ENCODE measurements around the gene PNPT1.
"Not testable (repeated sequence)": the region's sequence is repeated elsewhere in the genome, so short reads cannot be mapped to it uniquely, and the experiment has no call there.

The PNPT1 gene

DNA sequence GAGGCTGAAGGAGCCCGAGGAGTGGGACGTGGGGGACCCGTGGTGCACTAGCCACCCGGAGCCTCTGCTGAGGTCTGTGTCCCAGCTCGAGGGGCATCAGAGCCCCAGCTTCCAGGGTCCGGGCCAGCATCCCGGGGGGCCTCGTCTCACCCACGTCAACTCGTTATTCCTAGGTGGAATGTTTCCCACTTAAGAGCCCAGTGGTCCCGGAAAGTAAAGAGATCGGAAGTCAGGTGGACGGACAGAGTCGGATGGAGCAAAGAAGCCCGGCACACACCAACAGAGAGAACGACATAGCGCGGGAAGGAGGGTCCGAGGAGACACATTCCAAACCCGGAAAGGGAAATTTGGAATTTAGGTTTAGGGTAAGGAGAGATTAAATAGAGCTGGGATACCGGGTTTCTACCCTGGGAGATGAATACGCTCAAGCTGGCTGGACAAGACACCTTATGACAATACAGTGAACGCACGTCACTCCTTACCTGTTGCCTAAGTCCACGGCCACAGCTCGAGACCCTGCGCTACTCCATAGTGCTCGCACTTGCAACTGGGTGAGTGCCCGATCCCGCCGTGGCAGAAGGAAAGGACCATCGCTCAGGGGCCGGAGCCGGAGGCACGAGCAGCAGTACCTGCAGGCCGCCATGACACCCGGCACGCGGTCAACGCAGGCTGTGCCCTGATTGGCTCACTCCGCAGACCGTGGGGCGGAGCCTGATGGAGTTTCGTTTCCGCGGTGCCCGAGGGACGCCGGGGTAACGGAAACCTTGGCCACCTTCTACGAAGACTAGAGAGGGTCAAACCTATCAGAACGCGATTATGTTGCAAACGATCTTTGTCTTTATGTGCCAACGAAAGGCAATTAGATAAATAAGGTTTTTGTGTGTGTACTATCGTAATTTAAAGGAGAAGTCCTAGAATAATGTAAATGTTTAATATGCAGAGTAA is at the start of gene PNPT1:
TSS of gene PNPT1 (minus strand) at position 664 of the 945 bp plus-strand sequence. CDS start at position 643, 21 bp downstream.
- H3K4me3 ChIP-seq (ENCODE audit: low read depth, low read length), result peak within 1 kb of the TSS; percentile 96

DNA sequence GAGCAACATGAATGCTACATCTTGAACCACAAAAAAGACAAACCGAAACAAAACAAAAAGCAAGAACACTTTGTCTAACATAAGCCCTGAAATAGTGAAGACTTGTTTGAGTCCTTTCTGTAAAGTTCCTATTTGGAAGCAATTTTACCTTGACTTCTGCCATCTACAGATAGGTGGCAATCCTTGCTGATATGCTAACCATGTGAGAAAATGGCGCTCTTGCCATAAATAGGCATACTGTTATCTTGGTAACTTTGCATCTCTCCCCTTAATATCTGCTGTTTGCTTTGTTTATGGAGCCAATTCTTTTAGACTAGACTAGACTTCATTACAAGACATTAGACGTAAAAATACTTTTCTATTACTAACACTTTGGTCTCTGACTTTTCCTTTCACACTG is 49.4 kb upstream of the PNPT1 start:
- DNase-seq (ENCODE audit: low read depth), result no peak
- H3K4me3 ChIP-seq (ENCODE audit: low read depth, low read length), result no peak overlapping the region

More for the DNA sequence above, at the start of gene PNPT1:
- DNase-seq (ENCODE audit: low read depth), result peak; percentile 81

DNA sequence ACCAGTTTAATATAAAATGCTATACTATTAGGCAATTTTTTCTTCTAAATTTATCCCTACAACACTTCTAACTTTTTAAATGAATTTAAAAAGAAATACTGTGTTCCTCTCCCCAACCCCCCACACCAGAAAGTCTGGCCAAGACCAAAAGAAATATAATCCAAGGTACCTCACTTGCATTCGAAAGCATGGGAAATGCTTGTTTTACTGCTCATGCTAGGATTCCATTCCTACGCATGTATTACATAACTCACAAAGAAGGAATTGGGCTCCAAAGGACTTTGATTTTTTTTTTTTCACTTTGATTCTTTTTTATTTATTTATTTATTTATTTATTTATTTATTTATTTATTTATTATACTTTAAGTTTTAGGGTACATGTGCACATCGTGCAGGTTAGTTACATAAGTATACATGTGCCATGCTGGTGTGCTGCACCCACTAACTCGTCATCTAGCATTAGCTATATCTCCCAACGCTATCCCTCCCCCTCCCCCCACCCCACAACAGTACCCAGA is 42.4 kb upstream of the PNPT1 start:
- H3K4me3 ChIP-seq (ENCODE audit: low read depth, low read length); DNase-seq (ENCODE audit: low read depth): not testable (repeated sequence)

DNA sequence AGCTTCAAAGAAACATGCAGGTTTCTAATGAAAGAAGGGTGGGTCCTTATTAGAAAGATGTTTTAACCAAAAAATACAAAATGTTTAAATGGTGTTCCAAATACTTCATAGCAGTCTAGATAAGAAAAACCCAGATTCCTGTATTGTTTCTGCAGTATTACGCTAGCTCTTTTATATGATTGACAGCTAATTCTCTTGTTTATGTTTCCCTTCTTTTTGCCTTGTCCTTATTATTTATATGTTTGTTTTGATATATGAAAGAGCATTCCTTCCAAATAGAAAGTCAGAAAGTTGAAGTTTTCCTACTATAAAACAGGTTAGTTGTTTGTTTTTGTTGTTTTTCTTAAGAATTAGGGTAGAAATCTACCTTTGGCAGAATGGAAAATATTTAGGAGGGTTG is 41.1 kb upstream of the PNPT1 start:
- no peak for DNase-seq (ENCODE audit: low read depth)
- H3K4me3 ChIP-seq (ENCODE audit: low read depth, low read length), result no peak overlapping the region

DNA sequence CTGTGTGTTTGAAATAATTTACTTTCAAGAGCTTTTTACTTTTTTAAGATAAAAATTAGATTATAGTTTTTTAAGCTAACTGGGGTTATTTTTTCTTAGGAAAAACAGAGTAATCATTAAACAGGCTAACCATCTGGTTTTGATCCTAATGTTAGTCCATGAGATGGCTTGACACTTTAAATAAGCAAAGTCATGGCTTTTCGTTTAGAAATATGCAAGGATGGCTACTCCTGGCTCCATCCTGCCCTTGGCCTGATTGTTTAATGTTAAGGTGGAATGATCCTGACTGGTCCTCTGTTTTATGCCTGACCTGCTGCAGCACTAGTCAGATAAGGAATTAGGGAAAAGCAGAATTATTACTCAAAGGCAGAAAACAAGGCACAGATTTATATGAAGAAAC is 39.7 kb upstream of the PNPT1 start:
- no peak overlapping the region for H3K4me3 ChIP-seq (ENCODE audit: low read depth, low read length)
- no peak for DNase-seq (ENCODE audit: low read depth)

DNA sequence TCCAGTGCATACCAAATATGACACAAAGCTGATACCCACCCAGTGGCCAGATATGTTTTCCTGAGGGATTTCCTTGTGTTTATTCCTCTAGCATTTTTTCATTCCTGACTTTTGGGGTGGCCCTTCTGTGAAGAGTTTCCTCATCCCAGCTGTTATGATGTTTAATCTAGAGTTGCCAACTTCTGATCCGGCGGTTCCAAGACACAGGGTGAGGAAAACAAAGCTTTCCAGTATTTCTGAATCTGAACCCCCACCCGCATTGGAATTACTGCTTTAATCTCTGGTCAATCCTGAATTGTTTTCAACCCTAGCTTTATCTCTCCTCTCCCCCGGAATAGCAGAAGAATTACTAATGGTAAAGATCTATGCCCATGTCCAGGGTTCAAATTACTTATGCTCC is 39.2 kb upstream of the PNPT1 start:
- no peak overlapping the region for H3K4me3 ChIP-seq (ENCODE audit: low read depth, low read length)
- DNase-seq (ENCODE audit: low read depth), result no peak

DNA sequence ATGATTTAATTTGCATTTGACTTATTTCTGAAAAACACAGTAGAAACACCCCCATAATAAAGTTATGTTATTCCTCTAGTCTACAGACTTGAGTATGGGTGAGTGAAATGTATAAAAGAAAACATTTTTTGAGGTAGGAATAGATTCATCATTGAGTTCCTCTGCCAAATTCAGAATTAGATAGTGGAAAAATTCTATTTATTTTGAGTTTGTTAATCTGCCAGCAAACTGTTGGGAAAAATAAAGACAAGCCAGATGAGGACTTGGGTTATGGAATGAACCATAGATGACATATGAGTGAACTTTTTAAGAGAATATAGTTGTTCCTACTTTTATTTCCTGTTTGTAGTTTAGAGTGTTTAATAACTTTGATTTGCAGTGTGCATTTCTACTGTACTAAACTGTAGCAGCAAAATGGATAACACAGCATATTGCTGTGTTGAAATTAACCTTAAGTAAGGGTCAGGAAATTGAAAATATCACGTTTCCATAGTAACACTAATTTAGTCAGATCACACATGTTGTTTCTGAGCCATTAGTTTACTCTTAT is 35.6 kb upstream of the PNPT1 start:
- no peak overlapping the region for H3K4me3 ChIP-seq (ENCODE audit: low read depth, low read length)
- DNase-seq (ENCODE audit: low read depth), result no peak

DNA sequence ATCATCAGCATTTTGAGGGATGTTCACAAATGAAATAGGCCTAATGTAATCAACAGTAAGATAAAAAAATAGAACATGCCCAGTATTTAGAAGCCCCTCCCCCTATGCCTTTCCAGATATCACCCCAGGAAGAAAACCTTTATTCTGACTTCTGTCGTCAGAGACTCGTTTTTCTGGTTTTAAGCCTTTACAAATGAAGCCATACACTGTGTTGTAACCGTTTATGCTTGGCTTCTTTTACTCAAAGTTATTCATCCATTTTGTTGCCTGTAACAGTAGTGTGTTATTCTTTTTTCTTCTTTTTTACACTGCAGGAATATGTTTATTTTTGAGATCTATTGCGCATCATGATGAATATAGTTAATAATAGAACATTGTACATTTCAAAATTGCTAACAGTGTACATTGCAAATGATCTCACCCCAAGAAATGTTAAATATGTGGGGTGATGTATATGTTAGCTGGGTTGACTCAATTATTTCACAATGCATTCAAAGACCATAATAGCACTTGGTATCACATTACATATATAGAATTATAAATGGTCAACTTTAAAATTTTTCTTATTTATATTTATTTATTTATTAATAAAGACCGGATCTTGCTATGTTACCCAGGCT is 28.1 kb upstream of the PNPT1 start:
- DNase-seq (ENCODE audit: low read depth), result peak; percentile 13
- no peak overlapping the region for H3K4me3 ChIP-seq (ENCODE audit: low read depth, low read length)

DNA sequence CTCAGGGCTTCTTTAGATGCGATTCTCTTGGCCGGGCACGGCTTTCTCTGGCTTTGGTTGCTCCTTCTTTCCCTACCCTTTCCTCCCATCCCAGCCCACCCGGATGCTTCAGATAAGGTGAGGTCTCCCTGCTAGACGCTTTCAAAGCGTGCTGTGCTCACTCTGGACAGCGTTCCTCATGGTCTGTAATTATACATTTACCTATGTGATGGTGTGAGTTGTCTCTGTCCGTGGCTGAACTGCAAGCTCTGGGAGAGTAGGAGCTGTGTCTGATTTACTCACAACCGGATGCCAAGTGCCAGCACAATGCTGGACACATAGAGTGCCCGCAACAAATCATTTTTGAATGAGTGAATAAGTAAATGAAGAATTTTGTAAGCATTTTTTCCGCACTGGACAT is 26.8 kb upstream of the PNPT1 start:
- no peak overlapping the region for H3K4me3 ChIP-seq (ENCODE audit: low read depth, low read length)
- DNase-seq (ENCODE audit: low read depth), result no peak

DNA sequence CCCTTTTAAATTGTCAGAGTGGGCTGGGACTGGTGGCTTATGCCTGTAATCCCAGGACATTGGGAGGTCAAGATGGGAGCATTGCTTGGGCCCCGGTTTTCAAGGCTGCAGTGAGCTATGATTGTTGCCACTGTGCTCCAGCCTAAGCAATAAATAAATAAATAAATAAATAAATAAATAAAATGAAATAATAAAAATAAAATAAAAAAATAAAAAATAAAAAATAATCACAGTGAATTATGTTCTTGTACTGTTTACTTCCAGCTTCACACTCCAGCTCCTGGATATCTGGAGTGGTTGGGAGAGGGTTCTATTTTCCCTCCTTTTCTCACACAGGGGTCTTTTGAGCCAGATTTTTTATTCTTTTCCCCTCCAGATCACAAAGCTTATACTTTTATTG is 26.2 kb upstream of the PNPT1 start:
- H3K4me3 ChIP-seq (ENCODE audit: low read depth, low read length), result no peak overlapping the region
- no peak for DNase-seq (ENCODE audit: low read depth)

DNA sequence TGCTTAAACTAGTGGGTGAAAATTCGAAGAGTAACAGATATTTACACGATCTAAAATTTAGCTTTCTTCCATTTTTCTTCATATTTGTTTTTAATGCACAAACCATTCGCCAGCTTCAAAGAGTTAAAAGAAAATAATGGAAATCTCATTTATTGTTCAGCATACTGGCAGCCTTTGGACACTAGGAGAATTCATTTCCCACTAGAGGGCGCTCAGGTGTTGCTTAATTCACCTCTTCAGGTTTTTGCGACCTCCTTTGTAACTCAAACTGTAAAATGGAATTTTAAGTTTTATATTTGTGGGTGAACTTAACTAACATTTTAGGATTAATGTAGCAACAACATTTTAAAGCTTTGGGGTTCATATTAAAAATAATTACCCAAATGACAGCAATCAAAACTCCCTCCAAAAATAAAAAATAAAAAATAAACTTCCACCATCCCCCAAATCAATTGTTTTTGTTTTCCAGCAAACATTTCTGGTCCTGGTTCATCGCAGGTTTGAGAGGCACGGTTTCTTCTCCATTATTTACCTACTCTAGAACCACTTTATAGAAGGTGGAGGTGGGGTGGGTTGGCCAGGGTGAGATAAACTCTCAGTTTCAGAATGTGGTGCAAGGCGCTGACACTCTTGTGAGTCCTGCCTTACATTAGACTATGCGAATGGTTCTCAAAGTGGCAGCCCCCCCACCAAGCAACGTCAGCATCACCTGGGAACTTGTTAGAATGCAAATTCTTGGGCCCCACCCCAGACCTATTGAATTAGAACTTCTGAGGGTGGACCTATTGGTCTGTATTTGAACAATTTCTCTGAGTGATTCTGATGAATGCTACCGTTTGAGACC is 24.7 kb upstream of the PNPT1 start:
- DNase-seq (ENCODE audit: low read depth), result peak; percentile 21
- H3K4me3 ChIP-seq (ENCODE audit: low read depth, low read length), result no peak overlapping the region

DNA sequence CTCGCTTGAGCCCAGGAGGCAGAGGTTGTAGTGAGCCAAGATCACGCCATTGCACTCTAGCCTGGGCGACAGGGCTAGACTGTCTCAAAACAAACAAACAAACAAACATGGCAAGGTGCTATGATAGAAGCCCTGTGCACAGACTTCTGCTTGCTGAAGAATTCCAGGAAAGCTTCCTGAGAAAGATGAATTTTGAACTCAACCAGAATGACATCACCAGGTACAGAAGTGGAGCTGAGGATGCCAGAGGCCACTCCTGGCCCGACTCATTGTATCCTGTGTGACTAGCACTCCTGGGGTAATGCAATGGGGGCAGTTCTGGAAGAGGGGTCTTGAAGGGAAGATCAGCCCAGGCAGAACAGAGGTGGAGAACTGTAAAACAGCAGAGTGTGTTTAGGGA is 22.0 kb upstream of the PNPT1 start:
- no peak overlapping the region for H3K4me3 ChIP-seq (ENCODE audit: low read depth, low read length)

DNA sequence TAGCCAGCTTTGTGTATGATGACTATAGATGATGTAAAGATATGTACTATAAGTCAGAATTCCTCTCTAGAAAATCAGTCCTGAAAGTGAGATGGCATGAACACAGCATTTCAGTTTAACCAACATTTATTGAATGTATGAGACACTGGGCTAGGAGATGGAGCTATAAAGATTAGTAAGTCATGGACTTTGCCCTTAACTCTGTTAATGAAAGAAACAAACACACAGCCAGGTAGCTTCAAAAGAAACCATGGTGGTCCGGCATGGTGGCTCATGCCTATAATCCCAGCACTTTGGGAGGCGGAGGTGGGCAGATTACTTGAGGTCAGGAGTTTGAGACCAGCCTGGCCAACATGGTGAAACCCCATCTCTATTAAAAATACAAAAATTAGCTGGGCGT is 21.5 kb upstream of the PNPT1 start:
- DNase-seq (ENCODE audit: low read depth); H3K4me3 ChIP-seq (ENCODE audit: low read depth, low read length): not testable (repeated sequence)

More for the DNA sequence above, 22.0 kb upstream of the PNPT1 start:
- no peak for DNase-seq (ENCODE audit: low read depth)

DNA sequence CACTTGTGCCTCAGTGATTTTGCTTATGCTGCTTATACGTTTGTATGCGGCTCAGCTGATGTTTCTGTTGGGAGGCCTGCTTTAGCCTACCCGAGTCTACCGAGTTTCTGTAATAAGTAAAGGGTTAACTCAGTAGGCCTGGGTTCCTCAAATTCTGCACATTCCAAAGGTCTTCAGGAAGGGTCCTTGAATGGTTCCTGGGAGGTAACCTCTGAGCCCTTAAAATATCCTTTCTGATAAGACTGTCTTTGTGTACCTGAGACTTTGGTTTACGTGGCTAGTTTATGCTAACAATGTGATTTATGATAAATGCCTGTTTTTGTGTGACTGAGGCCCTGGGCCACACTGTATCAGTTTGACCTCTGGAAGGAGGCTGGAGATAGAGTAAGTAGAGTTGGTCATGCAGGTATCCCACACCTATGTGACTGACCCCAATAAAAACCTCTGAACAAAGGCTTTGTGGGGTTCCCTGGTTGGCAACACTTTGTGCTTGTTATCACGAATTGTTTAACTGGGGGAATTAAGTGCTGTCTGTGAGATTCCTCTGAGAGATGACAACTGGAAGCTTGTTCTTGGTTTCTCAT is 18.9 kb upstream of the PNPT1 start:
- no peak for DNase-seq (ENCODE audit: low read depth)
- H3K4me3 ChIP-seq (ENCODE audit: low read depth, low read length), result no peak overlapping the region

DNA sequence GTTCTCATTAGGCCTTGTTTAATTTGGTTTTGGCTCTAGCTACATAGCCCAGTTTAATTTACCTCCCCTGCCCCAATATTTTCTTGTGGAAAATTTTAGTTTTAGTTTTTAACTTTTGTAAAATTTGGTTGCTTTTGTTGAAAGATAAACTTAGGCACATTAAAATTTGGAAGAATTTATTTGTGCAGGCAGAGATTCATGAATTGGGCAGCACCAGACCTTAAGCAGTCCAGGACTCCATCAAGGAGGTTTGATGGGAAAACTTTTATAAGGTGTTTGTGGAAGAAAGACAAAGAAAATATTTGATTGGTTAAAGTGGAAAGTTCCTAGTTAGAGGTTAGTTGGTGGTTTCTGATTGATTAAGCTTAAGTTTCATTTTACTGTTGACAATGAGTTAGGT is 16.4 kb upstream of the PNPT1 start:
- no peak overlapping the region for H3K4me3 ChIP-seq (ENCODE audit: low read depth, low read length)
- no peak for DNase-seq (ENCODE audit: low read depth)

DNA sequence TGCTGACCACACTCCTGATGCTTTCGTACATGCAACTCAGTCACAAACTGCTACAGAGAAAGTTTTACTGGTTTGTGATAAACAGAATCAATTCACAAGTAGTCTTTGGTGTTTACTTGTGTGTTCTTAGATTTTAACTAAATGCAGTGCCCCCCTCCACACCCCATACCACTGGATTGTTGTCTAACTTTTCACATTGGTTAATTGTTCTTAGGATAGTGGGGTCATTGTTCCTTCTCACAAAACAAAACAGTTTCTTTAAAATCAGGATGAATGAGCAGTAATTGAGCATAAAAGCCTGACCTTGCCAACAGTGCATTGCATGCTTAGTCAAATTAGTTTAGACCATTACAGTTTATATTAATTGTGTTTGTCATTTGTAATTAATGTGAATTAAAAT is 14.1 kb upstream of the PNPT1 start:
- H3K4me3 ChIP-seq (ENCODE audit: low read depth, low read length), result no peak overlapping the region
- DNase-seq (ENCODE audit: low read depth), result no peak

DNA sequence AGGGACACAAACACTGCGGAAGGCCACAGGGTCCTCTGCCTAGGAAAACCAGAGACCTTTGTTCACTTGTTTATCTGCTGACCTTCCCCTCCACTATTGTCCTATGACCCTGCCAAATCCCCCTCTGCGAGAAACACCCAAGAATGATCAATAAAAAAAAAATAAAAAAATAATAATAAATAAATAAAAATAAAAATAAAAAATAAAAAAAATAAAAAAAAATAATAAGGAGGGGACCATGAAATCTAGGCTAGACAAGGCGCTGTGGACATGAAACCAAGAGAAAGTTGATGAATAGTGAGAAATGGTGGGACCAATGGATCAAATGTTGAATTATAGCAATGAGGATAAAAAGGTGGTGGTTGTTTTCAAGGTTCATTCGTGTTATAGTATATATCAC is 12.6 kb upstream of the PNPT1 start:
- not testable (repeated sequence) for H3K4me3 ChIP-seq (ENCODE audit: low read depth, low read length); DNase-seq (ENCODE audit: low read depth)

DNA sequence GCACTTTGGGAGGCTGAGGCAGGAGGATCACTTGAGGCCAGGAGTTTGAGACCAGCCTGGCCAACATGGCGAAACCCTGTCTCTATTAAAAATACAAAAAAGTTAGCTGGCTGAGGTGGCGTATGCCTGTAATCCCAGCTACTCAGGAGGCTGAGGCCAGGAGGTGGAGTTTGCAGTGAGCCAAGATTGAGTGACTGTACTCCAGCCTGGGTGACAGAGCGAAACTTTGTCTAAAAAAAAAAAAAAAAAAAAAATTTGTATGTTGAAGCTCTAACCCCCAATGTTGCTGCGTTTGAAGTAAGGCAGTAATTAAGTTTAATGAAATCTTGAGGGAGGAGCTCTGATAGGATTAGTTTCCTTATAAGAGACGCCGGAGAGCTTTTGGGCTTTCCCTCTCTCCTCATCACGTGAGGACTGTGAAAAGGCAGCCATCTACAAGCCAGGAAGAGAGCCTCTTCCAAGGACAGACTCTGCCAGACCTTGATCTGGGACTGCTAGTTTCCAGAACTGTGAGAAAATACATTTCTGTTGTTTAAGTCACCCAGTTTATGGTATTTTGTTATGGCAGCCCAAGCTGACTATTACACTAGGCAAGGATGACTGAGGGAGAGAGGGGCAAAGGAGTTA is 11.5 kb upstream of the PNPT1 start:
- no peak for DNase-seq (ENCODE audit: low read depth)

DNA sequence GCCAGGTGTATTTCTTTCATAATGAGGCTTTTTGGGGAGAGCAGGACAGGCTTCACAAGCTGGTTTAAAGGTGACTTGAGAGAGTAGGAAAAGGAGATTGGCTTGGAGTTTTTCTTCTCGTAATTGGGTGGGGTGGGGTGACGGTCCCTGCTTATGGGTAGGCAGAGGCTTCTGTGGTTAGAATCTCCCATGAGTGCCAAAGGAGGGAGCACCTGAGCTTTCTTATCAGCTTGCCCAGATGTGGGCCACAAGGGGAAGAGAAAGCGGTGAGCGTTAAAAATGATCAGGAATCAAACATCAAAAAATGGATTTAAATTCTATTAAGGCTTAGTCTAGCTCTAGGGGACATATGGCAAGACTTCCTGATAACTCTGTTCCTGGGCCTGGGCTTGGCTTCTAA is 9.7 kb upstream of the PNPT1 start:
- no peak for DNase-seq (ENCODE audit: low read depth)

More for the DNA sequence above, 11.5 kb upstream of the PNPT1 start:
- no peak overlapping the region for H3K4me3 ChIP-seq (ENCODE audit: low read depth, low read length)

More for the DNA sequence above, 9.7 kb upstream of the PNPT1 start:
- no peak overlapping the region for H3K4me3 ChIP-seq (ENCODE audit: low read depth, low read length)

All from skeletal muscle cell (primary cell).